GM12865 (cell line): ENCODE results near the gene ZSCAN12.
A peak's percentile ranks its signal among the peaks of the same experiment; 100 is the strongest.

Experiments
- DNase-seq: peaks from one replicate; pipeline ENCODE4 v3.0.0; 2010; ENCODE audit warnings: low read depth
- H3K4me3 ChIP-seq: 2 replicates; pipeline ENCODE4 v1.5.1; 2011; ENCODE audit warnings: mild to moderate bottlenecking, low read depth, low read length, control low read depth
- TF ChIP-seq, protein P1 (sequence below): IDR thresholded peaks from 2 replicates; pipeline ENCODE4 v1.5.1; 2011; ENCODE audit warnings: low read length, control low read depth, low read depth, inconsistent platforms; ENCODE audit not compliant: insufficient read depth; ENCODE audit errors: missing control alignments

The ZSCAN12 gene

DNA sequence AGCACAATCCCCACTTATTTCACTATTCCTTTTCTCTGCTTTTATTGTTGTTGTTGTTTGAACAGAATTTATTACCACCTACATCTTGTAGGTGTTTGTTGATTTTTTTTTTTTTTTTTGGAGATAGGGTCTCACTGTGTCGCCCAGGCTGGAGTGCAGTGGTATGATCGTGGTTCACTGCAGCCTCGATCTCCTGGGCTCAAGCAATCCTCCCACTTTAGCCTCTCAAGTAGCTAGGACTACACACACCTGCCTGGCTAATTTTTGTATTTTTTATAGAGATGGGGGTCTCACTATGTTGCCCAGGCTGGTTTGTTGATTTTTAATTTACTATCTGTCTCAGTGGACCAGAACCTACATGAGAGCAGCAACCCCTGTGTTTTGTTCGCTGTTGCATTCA is 3.6 kb downstream of the ZSCAN12 start:
- H3K4me3 ChIP-seq, result no peak overlapping the region
- TF ChIP-seq, protein P1, sequence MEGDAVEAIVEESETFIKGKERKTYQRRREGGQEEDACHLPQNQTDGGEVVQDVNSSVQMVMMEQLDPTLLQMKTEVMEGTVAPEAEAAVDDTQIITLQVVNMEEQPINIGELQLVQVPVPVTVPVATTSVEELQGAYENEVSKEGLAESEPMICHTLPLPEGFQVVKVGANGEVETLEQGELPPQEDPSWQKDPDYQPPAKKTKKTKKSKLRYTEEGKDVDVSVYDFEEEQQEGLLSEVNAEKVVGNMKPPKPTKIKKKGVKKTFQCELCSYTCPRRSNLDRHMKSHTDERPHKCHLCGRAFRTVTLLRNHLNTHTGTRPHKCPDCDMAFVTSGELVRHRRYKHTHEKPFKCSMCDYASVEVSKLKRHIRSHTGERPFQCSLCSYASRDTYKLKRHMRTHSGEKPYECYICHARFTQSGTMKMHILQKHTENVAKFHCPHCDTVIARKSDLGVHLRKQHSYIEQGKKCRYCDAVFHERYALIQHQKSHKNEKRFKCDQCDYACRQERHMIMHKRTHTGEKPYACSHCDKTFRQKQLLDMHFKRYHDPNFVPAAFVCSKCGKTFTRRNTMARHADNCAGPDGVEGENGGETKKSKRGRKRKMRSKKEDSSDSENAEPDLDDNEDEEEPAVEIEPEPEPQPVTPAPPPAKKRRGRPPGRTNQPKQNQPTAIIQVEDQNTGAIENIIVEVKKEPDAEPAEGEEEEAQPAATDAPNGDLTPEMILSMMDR, result no peak
- no peak for DNase-seq

DNA sequence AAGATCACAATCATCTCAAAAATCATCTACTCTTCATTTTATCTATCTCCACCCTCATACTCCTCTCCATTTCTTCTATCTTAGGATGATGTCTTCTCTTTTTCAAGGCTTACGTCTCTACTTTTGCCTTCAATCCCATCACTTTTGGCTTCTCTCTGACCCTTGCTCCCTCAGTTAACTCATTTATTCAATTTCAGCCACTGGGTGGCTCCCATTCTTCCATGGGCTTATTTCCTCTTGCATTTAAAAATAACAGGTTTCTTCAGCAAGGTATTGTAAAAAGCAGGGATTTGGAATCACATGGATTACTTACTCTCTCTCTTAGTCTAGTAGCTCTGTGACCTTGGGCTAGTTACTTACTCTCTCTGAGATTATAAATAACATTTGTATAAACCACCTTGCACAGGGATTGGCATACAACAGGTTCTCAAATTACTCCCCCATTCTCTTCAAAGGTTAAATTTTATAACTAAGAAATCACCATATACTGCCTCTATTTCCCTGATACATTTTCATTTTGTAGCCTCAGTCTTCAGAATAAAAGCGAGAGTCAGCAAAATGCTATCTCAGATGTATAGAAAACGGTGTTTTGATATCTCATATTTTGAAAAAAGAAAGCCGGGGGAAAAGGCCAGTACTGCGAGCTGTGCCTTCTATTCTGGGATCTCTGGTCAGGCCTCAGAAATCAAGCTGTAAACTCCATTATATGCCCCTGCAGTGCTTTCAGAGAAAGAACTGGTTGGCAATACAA is 5.5 kb downstream of the ZSCAN12 start:
- DNase-seq, result no peak

DNA sequence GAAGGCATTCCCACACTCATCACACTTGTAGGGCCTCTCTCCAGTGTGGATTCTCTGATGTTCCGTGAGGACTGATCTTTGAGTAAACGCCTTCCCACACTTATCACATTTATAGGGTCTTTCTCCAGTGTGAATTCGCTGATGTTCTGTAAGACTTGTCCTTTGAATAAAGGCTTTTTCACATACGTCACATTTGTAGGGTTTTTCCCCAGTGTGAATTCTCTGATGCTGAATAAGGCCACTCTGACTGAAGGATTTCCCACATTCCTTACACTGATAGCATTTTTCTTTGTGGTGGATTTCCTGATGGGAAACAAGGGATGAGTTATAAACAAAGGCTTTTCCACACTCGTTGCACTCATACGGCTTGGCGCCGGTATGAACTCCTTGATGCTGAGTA is 8.9 kb downstream of the ZSCAN12 start:
- TF ChIP-seq, protein P1, result no peak
- no peak overlapping the region for H3K4me3 ChIP-seq
- no peak for DNase-seq

More for the DNA sequence above, 5.5 kb downstream of the ZSCAN12 start:
- TF ChIP-seq, protein P1, result no peak
- H3K4me3 ChIP-seq, result no peak overlapping the region

DNA sequence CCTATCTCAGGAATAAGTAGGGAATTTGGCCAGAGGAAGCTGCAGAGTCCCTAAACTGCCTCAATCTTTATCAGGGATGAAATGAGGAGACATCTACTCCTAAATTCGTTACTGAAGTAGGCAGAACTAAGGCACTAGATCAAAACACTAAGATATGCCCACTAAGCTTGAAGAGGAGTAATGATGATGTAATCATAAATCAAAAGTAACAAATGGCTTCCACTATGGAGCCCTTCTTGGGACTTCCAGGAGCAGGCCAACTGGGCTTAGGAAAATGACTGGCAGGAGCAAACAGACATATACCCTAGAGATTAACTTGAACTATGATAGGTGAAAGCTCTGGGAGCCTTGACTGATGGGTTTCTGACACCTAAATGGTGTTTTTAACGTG is 15.4 kb downstream of the ZSCAN12 start:
- TF ChIP-seq, protein P1, result no peak
- H3K4me3 ChIP-seq, result no peak overlapping the region
- DNase-seq, result no peak

DNA sequence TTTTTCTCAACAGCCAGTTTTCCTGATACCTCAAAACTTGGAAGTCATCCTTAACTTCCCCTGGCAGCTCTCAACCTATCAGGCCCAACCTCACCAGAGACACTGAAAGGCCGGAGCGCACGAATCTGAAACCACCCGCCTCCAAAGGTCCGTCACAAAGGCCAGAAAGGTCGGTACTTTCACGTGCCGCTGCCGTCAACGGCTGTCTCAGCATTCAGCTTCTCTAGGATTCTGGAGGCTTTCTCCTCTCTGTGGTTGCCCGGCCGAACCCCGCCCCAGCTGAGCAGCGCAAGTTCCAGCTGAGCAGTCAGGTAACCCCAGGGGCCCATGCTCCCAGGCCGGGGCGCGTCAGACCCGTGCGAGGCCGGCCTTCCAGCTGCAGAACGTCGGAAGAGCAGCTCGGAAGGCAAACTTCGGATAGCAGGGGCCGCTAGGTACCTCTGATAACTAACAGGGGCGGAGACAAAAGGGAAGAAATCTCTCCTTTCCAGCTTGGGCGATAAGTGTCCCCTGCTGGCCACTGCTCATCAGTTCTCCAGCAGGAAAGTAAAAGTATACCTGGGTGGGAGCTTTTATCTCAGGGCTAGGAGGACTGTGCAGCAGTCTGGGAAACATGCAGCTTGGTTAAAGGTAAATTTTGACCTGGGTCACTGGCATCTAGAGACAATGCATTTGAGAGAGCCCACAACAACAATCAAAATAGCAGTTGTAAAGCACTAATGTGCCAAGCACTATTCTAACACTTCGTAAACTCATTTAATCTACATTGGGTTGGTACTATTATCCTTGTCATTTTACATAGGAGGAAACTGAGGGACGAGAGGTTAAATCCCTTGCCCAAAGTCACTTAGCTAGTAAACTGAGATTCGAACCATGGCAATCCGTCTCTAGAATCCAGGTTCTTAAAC is 16.1 kb downstream of the ZSCAN12 start:
- peak; percentile 86 for DNase-seq
- TF ChIP-seq, protein P1, result peak; percentile 28
- H3K4me3 ChIP-seq, result peak overlapping the region; percentile 37

DNA sequence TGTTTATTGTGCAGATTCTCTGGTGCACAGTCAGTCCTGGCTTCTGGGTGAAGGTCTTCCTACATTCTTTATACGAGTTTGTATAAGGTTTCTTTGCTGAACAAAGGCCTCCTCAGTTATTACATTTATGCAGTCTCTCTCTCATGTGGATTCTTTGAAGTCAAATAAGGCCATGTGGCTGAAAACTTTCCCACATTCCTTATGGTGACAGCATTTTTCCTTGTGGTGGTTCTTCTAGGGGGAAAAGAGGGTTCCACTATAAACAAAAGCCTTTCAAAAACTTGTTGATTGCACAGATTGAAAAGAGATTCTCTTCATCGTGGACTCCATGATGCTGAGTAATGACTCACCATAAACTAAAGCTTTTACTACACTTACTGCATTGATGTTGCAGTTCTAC is 19.2 kb downstream of the ZSCAN12 start:
- TF ChIP-seq, protein P1, result no peak
- no peak overlapping the region for H3K4me3 ChIP-seq
- DNase-seq, result no peak
